HCT116 (cell line): ENCODE data around the gene HPN. TPM values are rescaled to one million over a fixed set of nuclear protein-coding genes. Genes with fewer than 3 reads are reported as not detected.

Experiments used
- ATAC-seq: fragments of 200-7000 bp; cut with Tn5 transposase; 2 replicates; pipeline ENCODE4 v1.9.1; 2020; ENCODE audit warnings: mild to moderate bottlenecking, moderate library complexity
- BruUV-seq: library from RNA; stranded (reverse); fragments of 400-500 nt; replicated peaks from 2 replicates; lab custom pipeline; 2021; lab: Mats Ljungman, UMichigan
- CTCF ChIA-PET: fragments of 300-600 bp; sonication (Branson Sonifier 250); formaldehyde crosslinking; loops from one replicate; lab custom pipeline; 2021; ENCODE audit warnings: antibody characterized with exemption; lab: Charles Lee
- POLR2A ChIA-PET: fragments of 300-600, 350-600 bp; sonication (Branson Sonifier 250); formaldehyde crosslinking; loops from one replicate; lab custom pipeline; 2021; ENCODE audit warnings: antibody characterized with exemption; lab: Charles Lee
- RAD21 ChIA-PET, 2 experiments: fragments of 300-600 bp; sonication (Branson Sonifier 250); formaldehyde crosslinking; loops; one replicate each; lab custom pipeline; 2023; ENCODE audit warnings: low total read pairs in 2 of 2; ENCODE audit not compliant: uncharacterized antibody in 2 of 2, unreplicated experiment in 2 of 2, low non-redundant PET in 1 of 2; lab: Charles Lee
- DNase-seq: peaks from one replicate; pipeline ENCODE4 v3.0.0-alpha.2; 2010; ENCODE audit warnings: low read depth, low spot score
- H2AFZ ChIP-seq: fragments of 200-600 bp; shearing (Covaris generic), sonication (generic); 2 replicates; pipeline ENCODE4 v1.6.1; 2017; ENCODE audit warnings: low read depth, mixed run types, mixed read lengths, antibody characterized with exemption, low read length; ENCODE audit not compliant: poor library complexity, severe bottlenecking
- H3K27ac ChIP-seq: 2 replicates; pipeline ENCODE4 v1.5.1; 2012; ENCODE audit warnings: low read depth, low read length
- H3K27me3 ChIP-seq: fragments of 200-600 bp; sonication (generic); 2 replicates; pipeline ENCODE4 v1.6.1; 2016; ENCODE audit warnings: mixed run types, low read length, mixed read lengths; ENCODE audit not compliant: insufficient read depth
- H3K36me3 ChIP-seq, 2 experiments: fragments of 200-500 bp in 1 of 2; fragments of 200-600 bp in 1 of 2; sonication (Bioruptor generic) in 1 of 2; sonication (generic) in 1 of 2; 2 replicates each; pipeline versions ENCODE4 v1.5.1 to v1.6.1; 2014 to 2016; ENCODE audit warnings: low read length in 2 of 2, inconsistent platforms in 1 of 2, mixed read lengths in 1 of 2, mixed run types in 1 of 2; ENCODE audit not compliant: insufficient read depth in 2 of 2, control insufficient read depth in 1 of 2
- H3K4me1 ChIP-seq, 2 experiments: fragments of 200-600 bp in 1 of 2; sonication (generic) in 1 of 2; 2 replicates each; pipeline versions ENCODE4 v1.5.1 to v1.6.1; 2012 to 2017; ENCODE audit warnings: low read length in 2 of 2, inconsistent platforms in 1 of 2, mild to moderate bottlenecking in 1 of 2, mixed read lengths in 1 of 2, mixed run types in 1 of 2, moderate library complexity in 1 of 2; ENCODE audit not compliant: insufficient read depth in 2 of 2, control insufficient read depth in 1 of 2
- H3K4me2 ChIP-seq: fragments of 200-600 bp; sonication (generic); 2 replicates; pipeline ENCODE4 v1.6.1; 2017; ENCODE audit warnings: mixed run types, low read length, mixed read lengths
- H3K4me3 ChIP-seq, 2 experiments: fragments of 200-600 bp in 1 of 2; sonication (generic) in 1 of 2; replicated peaks in 1 of 2; 2 replicates each; pipeline ENCODE4 v1.5.1; 2011 to 2016; ENCODE audit warnings: low read length in 2 of 2, control low read depth in 1 of 2, low read depth in 1 of 2, mild to moderate bottlenecking in 1 of 2, mixed read lengths in 1 of 2, mixed run types in 1 of 2
- H3K79me2 ChIP-seq: fragments of 200-600 bp; sonication (generic); 2 replicates; pipeline ENCODE4 v1.6.1; 2017; ENCODE audit warnings: mild to moderate bottlenecking, mixed run types, low read length, moderate library complexity, mixed read lengths; ENCODE audit not compliant: insufficient read depth
- H3K9ac ChIP-seq: fragments of 200-600 bp; sonication (generic); 2 replicates; pipeline ENCODE4 v1.6.1; 2016; ENCODE audit warnings: low read length, mixed read lengths
- H3K9me2 ChIP-seq: fragments of 200-600 bp; sonication (generic), shearing (Covaris generic); 2 replicates; pipeline ENCODE4 v1.6.1; 2017; ENCODE audit warnings: mixed run types, mild to moderate bottlenecking, moderate library complexity; ENCODE audit not compliant: insufficient read depth
- H3K9me3 ChIP-seq, 2 experiments: fragments of 200-500 bp in 1 of 2; fragments of 200-600 bp in 1 of 2; sonication (Bioruptor generic) in 1 of 2; sonication (generic) in 1 of 2; 2 replicates each; pipeline ENCODE4 v1.6.1; 2014 to 2017; ENCODE audit warnings: low read length in 2 of 2, mixed read lengths in 2 of 2, inconsistent platforms in 1 of 2, low read depth in 1 of 2, mild to moderate bottlenecking in 1 of 2, mixed run types in 1 of 2, moderate library complexity in 1 of 2; ENCODE audit not compliant: control insufficient read depth in 1 of 2, insufficient read depth in 1 of 2
- H4K20me1 ChIP-seq: fragments of 200-600 bp; sonication (generic), shearing (Covaris generic); 2 replicates; pipeline ENCODE4 v1.6.1; 2017; ENCODE audit warnings: mixed run types, mild to moderate bottlenecking, moderate library complexity; ENCODE audit not compliant: insufficient read depth
- CBX3 ChIP-seq: IDR thresholded peaks from 2 replicates; pipeline ENCODE4 v1.6.1; 2012; ENCODE audit warnings: low read depth
- CEBPB ChIP-seq: IDR thresholded peaks from 2 replicates; pipeline ENCODE4 v1.6.1; 2012; ENCODE audit warnings: low read depth
- CTCF ChIP-seq, 3 experiments: fragments of 200-600 bp in 1 of 3; sonication (generic) in 1 of 3; IDR thresholded peaks in 2 of 3; conservative IDR thresholded peaks in 1 of 3; 2 replicates each; pipeline ENCODE4 v1.5.1; 2012 to 2017; ENCODE audit warnings: low read depth in 2 of 3, low read length in 2 of 3, antibody characterized with exemption in 1 of 3, borderline replicate concordance in 1 of 3, control low read depth in 1 of 3, mild to moderate bottlenecking in 1 of 3, mixed read lengths in 1 of 3, mixed run types in 1 of 3, moderate library complexity in 1 of 3; ENCODE audit not compliant: insufficient read depth in 1 of 3
- ELF1 ChIP-seq: IDR thresholded peaks from 2 replicates; pipeline ENCODE4 v1.6.1; 2012; ENCODE audit warnings: low read depth, borderline replicate concordance
- EZH2 ChIP-seq: fragments of 200-600 bp; sonication (generic); IDR thresholded peaks from 2 replicates; pipeline ENCODE4 v1.6.1; 2017; ENCODE audit warnings: antibody characterized with exemption, mixed run types
- EZH2phosphoT487 ChIP-seq: fragments of 200-600 bp; IDR thresholded peaks from 2 replicates; pipeline ENCODE4 v1.6.1; 2018; ENCODE audit warnings: antibody characterized with exemption, borderline replicate concordance
- FOSL1 ChIP-seq: IDR thresholded peaks from 2 replicates; pipeline ENCODE4 v1.6.1; 2012; ENCODE audit warnings: low read depth
- JUND ChIP-seq: IDR thresholded peaks from 2 replicates; pipeline ENCODE4 v1.6.1; 2012
- POLR2A ChIP-seq: IDR thresholded peaks from 2 replicates; pipeline ENCODE4 v1.7.0; 2011; ENCODE audit warnings: borderline replicate concordance; ENCODE audit not compliant: insufficient read depth, insufficient read length; ENCODE audit errors: extremely low read depth
- RAD21 ChIP-seq: IDR thresholded peaks from 2 replicates; pipeline ENCODE4 v1.6.1; 2012; ENCODE audit warnings: low read depth, mild to moderate bottlenecking
- SP1 ChIP-seq: IDR thresholded peaks from 2 replicates; pipeline ENCODE4 v1.6.1; 2012; ENCODE audit warnings: low read depth
- SRF ChIP-seq: IDR thresholded peaks from 2 replicates; pipeline ENCODE4 v1.6.1; 2012; ENCODE audit warnings: low read depth
- ZNF274 ChIP-seq: fragments of 200-500 bp; sonication (Bioruptor generic); IDR thresholded peaks from 2 replicates; pipeline ENCODE4 v1.6.1; 2014; ENCODE audit warnings: mild to moderate bottlenecking, low read depth, low read length, inconsistent platforms
- intact Hi-C: fragments of 100-400 bp; cut with micrococcal nuclease; formaldehyde crosslinking; loops from 2 replicates; pipeline ENCODE4 v1.10.0; 2022
- total RNA-seq: library from RNA; stranded (reverse); gene quantifications from one replicate; pipeline ENCODE4 v1.2.1, GENCODE V29; 2021; ENCODE audit not compliant: unreplicated experiment
- TF ChIP-seq, protein P1 (sequence below): IDR thresholded peaks from 2 replicates; pipeline ENCODE4 v1.6.1; 2011; ENCODE audit warnings: mild to moderate bottlenecking, low read length, moderate library complexity; ENCODE audit not compliant: insufficient replicate concordance; ENCODE audit errors: extremely low read depth

Gene HPN
- total RNA-seq, 1 experiment from 2014 or later, result 0.32 TPM

- peaks cover 0 to 3% of the 10 kb centered on the region in 2 experiments; a peak in 2 of 4 replicates for H3K4me1 ChIP-seq
- TF ChIP-seq RAD21, result no peak
- H3K36me3 ChIP-seq, result no peaks in the 10 kb centered on the region
- no peaks in the 10 kb centered on the region for H3K9me2 ChIP-seq
- intact Hi-C loops, result no loop called here
- H3K4me3 ChIP-seq, result no peak overlapping the region
- no peak overlapping the region for H3K9ac ChIP-seq
- no peaks in the 10 kb centered on the region for H3K79me2 ChIP-seq
- CTCF ChIA-PET, result interaction anchor here (1.1 kb wide), 1 partner anchor 52 kb away, joined by 3 read pairs; no protein-coding TSS in a partner anchor
- POLR2A ChIA-PET, result no interaction called here
- RAD21 ChIA-PET, result no interaction called here
- DNase-seq (no peak), ATAC-seq (peak; percentile 49)
- no peaks in the 10 kb centered on the region for H4K20me1 ChIP-seq
- H3K4me2 ChIP-seq, result no peak overlapping the region
- no peak overlapping the region for H2AFZ ChIP-seq
- H3K9me3 ChIP-seq, result no peaks in the 10 kb centered on the region
- no peaks in the 10 kb centered on the region for H3K27me3 ChIP-seq
- no TSS peak for BruUV-seq
- H3K27ac ChIP-seq, result no peak overlapping the region
These were observed 54.3 kb downstream of the HPN start for GRCh38 chr19:35095667-35096368.

DNA sequence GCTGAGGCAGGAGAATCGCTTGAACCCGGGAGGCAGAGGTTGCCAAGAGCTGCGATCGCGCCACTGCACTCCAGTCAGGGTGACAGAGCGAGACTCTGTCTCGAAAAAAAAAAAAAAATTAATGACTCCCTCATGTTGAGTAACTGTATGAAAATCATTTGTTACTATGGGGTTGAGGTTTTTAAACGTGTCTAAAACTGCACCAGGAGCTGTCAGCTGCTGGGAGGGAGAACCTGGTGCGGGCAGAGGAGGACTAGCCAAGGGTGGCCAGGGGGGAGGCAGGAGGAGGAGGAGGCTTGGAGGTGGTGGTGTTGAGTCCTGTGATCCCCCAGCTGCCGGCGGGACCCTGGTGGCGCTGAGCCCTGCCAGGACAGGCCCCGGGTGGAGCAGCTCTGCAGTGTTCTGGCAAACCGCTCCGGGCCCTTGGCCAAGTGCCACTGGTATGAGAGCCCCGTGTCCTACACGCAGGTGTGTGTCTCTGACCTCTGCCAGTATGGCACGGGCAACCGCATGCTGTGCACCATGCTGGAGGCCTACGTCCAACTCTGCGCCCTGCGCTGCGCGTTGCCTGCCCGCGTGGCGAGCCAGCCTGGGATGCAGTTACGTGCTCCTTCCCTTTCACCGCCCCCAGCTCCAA, 57.0 kb downstream of the HPN start:
- no TSS peak for BruUV-seq
- ChIA-PET RAD21 (no interaction called here), POLR2A (no interaction called here), CTCF (interaction anchor here (0.7 kb wide), 1 partner anchor 8 kb away, joined by 3 read pairs; no protein-coding TSS in a partner anchor)
- H3K27ac ChIP-seq, result no peak overlapping the region
- H3K27me3 ChIP-seq, result no peaks in the 10 kb centered on the region
- H3K79me2 ChIP-seq, result no peaks in the 10 kb centered on the region
- H3K4me3 ChIP-seq, result no peak overlapping the region
- H4K20me1 ChIP-seq, result no peaks in the 10 kb centered on the region
- H3K9me3 ChIP-seq, result no peaks in the 10 kb centered on the region
- ATAC-seq, result no peak
- intact Hi-C loops, result no loop called here
- no peak overlapping the region for H3K4me2 ChIP-seq
- no peaks in the 10 kb centered on the region for H3K4me1 ChIP-seq
- H3K9ac ChIP-seq, result no peak overlapping the region
- no peak for DNase-seq
- no peaks in the 10 kb centered on the region for H3K9me2 ChIP-seq
- H3K36me3 ChIP-seq, result no peaks in the 10 kb centered on the region
- no peak overlapping the region for H2AFZ ChIP-seq
- TF ChIP-seq ZNF274 (no peak), CBX3 (no peak), EZH2phosphoT487 (no peak), SRF (no peak), CEBPB (no peak), POLR2A (no peak), SP1 (no peak), EZH2 (no peak), JUND (no peak), ELF1 (no peak), CTCF (IDR thresholded peaks at IDR 0.05 in 2 of 3, conservative IDR thresholded peaks at IDR 0.05 in 1 of 3; ENCODE audit: borderline replicate concordance in 1 of 3, insufficient read depth in 1 of 3, low read depth in 2 of 3, low read length in 2 of 3) (no peak), FOSL1 (no peak)
- TF ChIP-seq, protein P1, sequence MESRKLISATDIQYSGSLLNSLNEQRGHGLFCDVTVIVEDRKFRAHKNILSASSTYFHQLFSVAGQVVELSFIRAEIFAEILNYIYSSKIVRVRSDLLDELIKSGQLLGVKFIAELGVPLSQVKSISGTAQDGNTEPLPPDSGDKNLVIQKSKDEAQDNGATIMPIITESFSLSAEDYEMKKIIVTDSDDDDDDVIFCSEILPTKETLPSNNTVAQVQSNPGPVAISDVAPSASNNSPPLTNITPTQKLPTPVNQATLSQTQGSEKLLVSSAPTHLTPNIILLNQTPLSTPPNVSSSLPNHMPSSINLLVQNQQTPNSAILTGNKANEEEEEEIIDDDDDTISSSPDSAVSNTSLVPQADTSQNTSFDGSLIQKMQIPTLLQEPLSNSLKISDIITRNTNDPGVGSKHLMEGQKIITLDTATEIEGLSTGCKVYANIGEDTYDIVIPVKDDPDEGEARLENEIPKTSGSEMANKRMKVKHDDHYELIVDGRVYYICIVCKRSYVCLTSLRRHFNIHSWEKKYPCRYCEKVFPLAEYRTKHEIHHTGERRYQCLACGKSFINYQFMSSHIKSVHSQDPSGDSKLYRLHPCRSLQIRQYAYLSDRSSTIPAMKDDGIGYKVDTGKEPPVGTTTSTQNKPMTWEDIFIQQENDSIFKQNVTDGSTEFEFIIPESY, result no peak
